ENCODE results near the gene TNRC6C.

TNRC6C gene

GRCh38 chr17:78154903-78155811 lies 196.7 kb downstream of the TNRC6C start (continued):
- TF ChIP-seq, protein P1, sequence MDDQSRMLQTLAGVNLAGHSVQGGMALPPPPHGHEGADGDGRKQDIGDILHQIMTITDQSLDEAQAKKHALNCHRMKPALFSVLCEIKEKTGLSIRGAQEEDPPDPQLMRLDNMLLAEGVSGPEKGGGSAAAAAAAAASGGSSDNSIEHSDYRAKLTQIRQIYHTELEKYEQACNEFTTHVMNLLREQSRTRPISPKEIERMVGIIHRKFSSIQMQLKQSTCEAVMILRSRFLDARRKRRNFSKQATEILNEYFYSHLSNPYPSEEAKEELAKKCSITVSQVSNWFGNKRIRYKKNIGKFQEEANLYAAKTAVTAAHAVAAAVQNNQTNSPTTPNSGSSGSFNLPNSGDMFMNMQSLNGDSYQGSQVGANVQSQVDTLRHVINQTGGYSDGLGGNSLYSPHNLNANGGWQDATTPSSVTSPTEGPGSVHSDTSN (CRISPR knock-in tag; IDR thresholded peaks at IDR 0.05): no peak
- TF ChIP-seq ZBTB1 (tag by site-specific recombination; IDR thresholded peaks at IDR 0.05): no peak
- TF ChIP-seq ZBTB8A (tag by site-specific recombination; IDR thresholded peaks at IDR 0.05): no peak
- no peak for TF ChIP-seq ZNF48 (tag by site-specific recombination; IDR thresholded peaks at IDR 0.05)

All from HEK293 (cell line).